ENCODE data around the gene PEPD. TPM values are rescaled to one million over a fixed set of nuclear protein-coding genes. Genes with fewer than 3 reads are reported as not detected.

PEPD gene
- polyA plus RNA-seq, 3 donors = 61.5 to 218 (median 171) TPM

- Mint-ChIP-seq H3K9me3 (peaks cover 0 to 3% (median 0%) of the 10 kb centered on the region in 7 donors), H3K36me3 (peaks cover 17 to 27% of the 10 kb centered on the region in 2 donors), H3K4me1 (no peaks in the 10 kb centered on the region), H3K27me3 (ENCODE audit: low read depth in 3 of 3) (peaks cover 0 to 4% (median 0%) of the 10 kb centered on the region in 3 donors), H3K27ac (no peak overlapping the region), H3K4me3 (no peak overlapping the region)
- H3K27me3 ChIP-seq (ENCODE audit: control insufficient read depth in 2 of 2, insufficient read depth in 2 of 2, low read length in 2 of 2) = no peaks in the 10 kb centered on the region
- no peaks in the 10 kb centered on the region for H3K79me2 ChIP-seq (ENCODE audit: insufficient read depth, low read length)
- H4K20me1 ChIP-seq (ENCODE audit: insufficient read depth, low read length) = no peaks in the 10 kb centered on the region
- no peak for DNase-seq
- H3K9ac ChIP-seq (ENCODE audit: insufficient read depth, low read length, poor library complexity, severe bottlenecking) = no peak overlapping the region
- no peak overlapping the region for H2AFZ ChIP-seq (ENCODE audit: insufficient read depth, low read depth, low read length, poor library complexity, severe bottlenecking)
- WGBS (ENCODE audit: insufficient coverage) = 96% methylated on average over 12 of the region's 12 CpGs
- H3K36me3 ChIP-seq (replicated peaks in 1 of 2; ENCODE audit: control insufficient read depth in 1 of 2, insufficient read depth in 2 of 2, low read length in 2 of 2) = no peaks in the 10 kb centered on the region
- no peak overlapping the region for H3K27ac ChIP-seq (ENCODE audit: low read depth in 1 of 2, low read length in 2 of 2)
- H3K4me2 ChIP-seq (replicated peaks; ENCODE audit: extremely low read depth, low read length, poor library complexity, severe bottlenecking) = no peak overlapping the region
- H3K4me1 ChIP-seq (ENCODE audit: control insufficient read depth in 1 of 2, insufficient read depth in 2 of 2, low read length in 2 of 2) = no peaks in the 10 kb centered on the region
- intact Hi-C loops (cut with micrococcal nuclease) = no loop called here
- H3K4me3 ChIP-seq (replicated peaks in 1 of 3; ENCODE audit: low read depth in 2 of 3, low read length in 3 of 3) = no peak overlapping the region
- no peak for TF ChIP-seq CTCF (IDR thresholded peaks at IDR 0.05)
- no peaks in the 10 kb centered on the region for H3K9me3 ChIP-seq (replicated peaks in 1 of 2; ENCODE audit: control insufficient read depth in 1 of 2, insufficient read depth in 1 of 2, low read length in 2 of 2)
These were observed 13.2 kb downstream of the PEPD start for GRCh38 chr19:33508431-33508830.

GRCh38 chr19:33508009-33508408 lies 13.6 kb downstream of the PEPD start:
- Mint-ChIP-seq H3K36me3 (peaks cover 17 to 27% of the 10 kb centered on the region in 2 donors), H3K9me3 (peaks cover 0 to 3% (median 0%) of the 10 kb centered on the region in 7 donors), H3K4me3 (no peak overlapping the region), H3K27me3 (ENCODE audit: low read depth in 3 of 3) (peaks cover 0 to 4% (median 0%) of the 10 kb centered on the region in 3 donors), H3K27ac (no peak overlapping the region), H3K4me1 (no peaks in the 10 kb centered on the region)
- H3K36me3 ChIP-seq (replicated peaks in 1 of 2; ENCODE audit: control insufficient read depth in 1 of 2, insufficient read depth in 2 of 2, low read length in 2 of 2) = no peaks in the 10 kb centered on the region
- no peak overlapping the region for H3K27ac ChIP-seq (ENCODE audit: low read depth in 1 of 2, low read length in 2 of 2)
- H3K4me3 ChIP-seq (replicated peaks in 1 of 3; ENCODE audit: low read depth in 2 of 3, low read length in 3 of 3) = no peak overlapping the region
- no peaks in the 10 kb centered on the region for H3K79me2 ChIP-seq (ENCODE audit: insufficient read depth, low read length)
- no peak overlapping the region for H3K4me2 ChIP-seq (replicated peaks; ENCODE audit: extremely low read depth, low read length, poor library complexity, severe bottlenecking)
- H2AFZ ChIP-seq (ENCODE audit: insufficient read depth, low read depth, low read length, poor library complexity, severe bottlenecking) = no peak overlapping the region
- H4K20me1 ChIP-seq (ENCODE audit: insufficient read depth, low read length) = no peaks in the 10 kb centered on the region
- WGBS (ENCODE audit: insufficient coverage) = 100% methylated on average over 3 of the region's 7 CpGs
- H3K9me3 ChIP-seq (replicated peaks in 1 of 2; ENCODE audit: control insufficient read depth in 1 of 2, insufficient read depth in 1 of 2, low read length in 2 of 2) = no peaks in the 10 kb centered on the region
- intact Hi-C loops (cut with micrococcal nuclease) = no loop called here
- DNase-seq = no peak
- TF ChIP-seq CTCF (IDR thresholded peaks at IDR 0.05) = no peak
- no peak overlapping the region for H3K9ac ChIP-seq (ENCODE audit: insufficient read depth, low read length, poor library complexity, severe bottlenecking)
- no peaks in the 10 kb centered on the region for H3K4me1 ChIP-seq (ENCODE audit: control insufficient read depth in 1 of 2, insufficient read depth in 2 of 2, low read length in 2 of 2)
- H3K27me3 ChIP-seq (ENCODE audit: control insufficient read depth in 2 of 2, insufficient read depth in 2 of 2, low read length in 2 of 2) = no peaks in the 10 kb centered on the region
